SH-SY5Y (cell line): ENCODE measurements around the gene DPYD.

Source experiments
- GATA2 ChIP-seq: IDR thresholded peaks from 2 replicates; pipeline ENCODE4 v1.6.1; 2011; ENCODE audit warnings: mild to moderate bottlenecking, low read depth, low read length
- GATA3 ChIP-seq: IDR thresholded peaks from 2 replicates; pipeline ENCODE4 v1.6.1; 2011; ENCODE audit warnings: low read depth, mild to moderate bottlenecking, low read length, moderate library complexity

- TF ChIP-seq GATA3 (no peak), GATA2 (no peak)
Measured at GRCh38 chr1:97097404-97097925, 823.4 kb downstream of the DPYD start.
